Peyer's patch (tissue), 4 donors: ENCODE results near the gene TNFSF15.

ENCODE experiments used
- CTCF ChIP-seq, 6 experiments: fragments of 450-650 bp in 4 of 6; fragments of 200-600 bp in 2 of 6; sonication (generic) in 1 of 6; IDR thresholded peaks; one replicate each; pipeline ENCODE4 v1.5.1; 2017 to 2019; ENCODE audit warnings: antibody characterized with exemption in 6 of 6, mild to moderate bottlenecking in 3 of 6, moderate library complexity in 1 of 6
- POLR2A ChIP-seq, 2 donors: fragments of 450-650 bp; IDR thresholded peaks; one replicate each; pipeline ENCODE4 v1.5.1; 2017; ENCODE audit warnings: antibody characterized with exemption in 2 of 2, mild to moderate bottlenecking in 2 of 2, moderate library complexity in 2 of 2

- TF ChIP-seq CTCF (IDR thresholded peaks at IDR 0.05) (no peak), POLR2A (IDR thresholded peaks at IDR 0.05) (no peak)
Observed at GRCh38 chr9:114777821-114778609, 27.8 kb downstream of the TNFSF15 start.
